ENCODE results near the gene SCN7A.

Gene SCN7A

GRCh38 chr2:166373539-166373938 is 120.5 kb downstream of the SCN7A start:
- DNase-seq (ENCODE audit: low read depth): no peak
- H3K4me3 ChIP-seq (ENCODE audit: low read length): no peak overlapping the region
- no peak for TF ChIP-seq CTCF (conservative IDR thresholded peaks at IDR 0.05; ENCODE audit: low read depth, low read length)

GRCh38 chr2:166373105-166373504 is 120.9 kb downstream of the SCN7A start:
- TF ChIP-seq CTCF (conservative IDR thresholded peaks at IDR 0.05; ENCODE audit: low read depth, low read length): no peak
- no peak overlapping the region for H3K4me3 ChIP-seq (ENCODE audit: low read length)
- DNase-seq (ENCODE audit: low read depth): no peak

GRCh38 chr2:166372046-166372445 is 122.0 kb downstream of the SCN7A start:
- no peak overlapping the region for H3K4me3 ChIP-seq (ENCODE audit: low read length)
- no peak for TF ChIP-seq CTCF (conservative IDR thresholded peaks at IDR 0.05; ENCODE audit: low read depth, low read length)
- DNase-seq (ENCODE audit: low read depth): no peak

GRCh38 chr2:166365803-166366420 is 128.1 kb downstream of the SCN7A start:
- no peak for TF ChIP-seq CTCF (conservative IDR thresholded peaks at IDR 0.05; ENCODE audit: low read depth, low read length)
- DNase-seq (ENCODE audit: low read depth): no peak
- H3K4me3 ChIP-seq (ENCODE audit: low read length): no peak overlapping the region

- TF ChIP-seq CTCF (conservative IDR thresholded peaks at IDR 0.05; ENCODE audit: low read depth, low read length): no peak
- DNase-seq (ENCODE audit: low read depth): no peak
- H3K4me3 ChIP-seq (ENCODE audit: low read length): no peak overlapping the region
Measured at GRCh38 chr2:166365239-166365638, 128.8 kb downstream of the SCN7A start.

GRCh38 chr2:166364476-166365161 is 129.4 kb downstream of the SCN7A start:
- TF ChIP-seq CTCF (conservative IDR thresholded peaks at IDR 0.05; ENCODE audit: low read depth, low read length): no peak
- H3K4me3 ChIP-seq (ENCODE audit: low read length): no peak overlapping the region
- DNase-seq (ENCODE audit: low read depth): no peak

Measured in retinal pigment epithelial cell (primary cell).